ENCODE measurements around the gene ST13.

DNA sequence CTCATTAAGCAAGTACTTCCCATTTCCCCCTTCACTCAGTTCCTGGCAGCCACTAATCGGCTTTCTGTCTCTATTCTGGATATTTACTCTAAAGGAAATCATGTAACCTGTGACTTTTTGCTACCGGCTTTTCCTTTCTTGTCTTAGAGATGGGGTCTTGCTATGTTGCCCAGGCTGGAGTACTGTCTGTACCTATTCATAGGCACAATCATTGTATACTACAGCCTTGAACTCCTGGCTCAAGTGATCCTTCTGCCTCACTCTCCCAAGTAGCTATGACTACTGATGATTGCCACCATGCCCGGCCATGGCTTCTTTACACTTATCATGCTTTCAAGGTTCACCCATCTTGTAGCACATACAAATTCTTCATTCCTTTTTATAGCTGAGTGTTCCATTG lies 49.7 kb downstream of the ST13 start:
- TF ChIP-seq, protein P1, sequence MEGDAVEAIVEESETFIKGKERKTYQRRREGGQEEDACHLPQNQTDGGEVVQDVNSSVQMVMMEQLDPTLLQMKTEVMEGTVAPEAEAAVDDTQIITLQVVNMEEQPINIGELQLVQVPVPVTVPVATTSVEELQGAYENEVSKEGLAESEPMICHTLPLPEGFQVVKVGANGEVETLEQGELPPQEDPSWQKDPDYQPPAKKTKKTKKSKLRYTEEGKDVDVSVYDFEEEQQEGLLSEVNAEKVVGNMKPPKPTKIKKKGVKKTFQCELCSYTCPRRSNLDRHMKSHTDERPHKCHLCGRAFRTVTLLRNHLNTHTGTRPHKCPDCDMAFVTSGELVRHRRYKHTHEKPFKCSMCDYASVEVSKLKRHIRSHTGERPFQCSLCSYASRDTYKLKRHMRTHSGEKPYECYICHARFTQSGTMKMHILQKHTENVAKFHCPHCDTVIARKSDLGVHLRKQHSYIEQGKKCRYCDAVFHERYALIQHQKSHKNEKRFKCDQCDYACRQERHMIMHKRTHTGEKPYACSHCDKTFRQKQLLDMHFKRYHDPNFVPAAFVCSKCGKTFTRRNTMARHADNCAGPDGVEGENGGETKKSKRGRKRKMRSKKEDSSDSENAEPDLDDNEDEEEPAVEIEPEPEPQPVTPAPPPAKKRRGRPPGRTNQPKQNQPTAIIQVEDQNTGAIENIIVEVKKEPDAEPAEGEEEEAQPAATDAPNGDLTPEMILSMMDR (IDR thresholded peaks at IDR 0.05; ENCODE audit: low read depth, low read length, missing input control), result no peak
- TF ChIP-seq, protein P2, sequence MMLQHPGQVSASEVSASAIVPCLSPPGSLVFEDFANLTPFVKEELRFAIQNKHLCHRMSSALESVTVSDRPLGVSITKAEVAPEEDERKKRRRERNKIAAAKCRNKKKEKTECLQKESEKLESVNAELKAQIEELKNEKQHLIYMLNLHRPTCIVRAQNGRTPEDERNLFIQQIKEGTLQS (IDR thresholded peaks at IDR 0.05), result no peak
- no peak for TF ChIP-seq SP1 (IDR thresholded peaks at IDR 0.05)
- TF ChIP-seq, protein P3, sequence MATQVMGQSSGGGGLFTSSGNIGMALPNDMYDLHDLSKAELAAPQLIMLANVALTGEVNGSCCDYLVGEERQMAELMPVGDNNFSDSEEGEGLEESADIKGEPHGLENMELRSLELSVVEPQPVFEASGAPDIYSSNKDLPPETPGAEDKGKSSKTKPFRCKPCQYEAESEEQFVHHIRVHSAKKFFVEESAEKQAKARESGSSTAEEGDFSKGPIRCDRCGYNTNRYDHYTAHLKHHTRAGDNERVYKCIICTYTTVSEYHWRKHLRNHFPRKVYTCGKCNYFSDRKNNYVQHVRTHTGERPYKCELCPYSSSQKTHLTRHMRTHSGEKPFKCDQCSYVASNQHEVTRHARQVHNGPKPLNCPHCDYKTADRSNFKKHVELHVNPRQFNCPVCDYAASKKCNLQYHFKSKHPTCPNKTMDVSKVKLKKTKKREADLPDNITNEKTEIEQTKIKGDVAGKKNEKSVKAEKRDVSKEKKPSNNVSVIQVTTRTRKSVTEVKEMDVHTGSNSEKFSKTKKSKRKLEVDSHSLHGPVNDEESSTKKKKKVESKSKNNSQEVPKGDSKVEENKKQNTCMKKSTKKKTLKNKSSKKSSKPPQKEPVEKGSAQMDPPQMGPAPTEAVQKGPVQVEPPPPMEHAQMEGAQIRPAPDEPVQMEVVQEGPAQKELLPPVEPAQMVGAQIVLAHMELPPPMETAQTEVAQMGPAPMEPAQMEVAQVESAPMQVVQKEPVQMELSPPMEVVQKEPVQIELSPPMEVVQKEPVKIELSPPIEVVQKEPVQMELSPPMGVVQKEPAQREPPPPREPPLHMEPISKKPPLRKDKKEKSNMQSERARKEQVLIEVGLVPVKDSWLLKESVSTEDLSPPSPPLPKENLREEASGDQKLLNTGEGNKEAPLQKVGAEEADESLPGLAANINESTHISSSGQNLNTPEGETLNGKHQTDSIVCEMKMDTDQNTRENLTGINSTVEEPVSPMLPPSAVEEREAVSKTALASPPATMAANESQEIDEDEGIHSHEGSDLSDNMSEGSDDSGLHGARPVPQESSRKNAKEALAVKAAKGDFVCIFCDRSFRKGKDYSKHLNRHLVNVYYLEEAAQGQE (IDR thresholded peaks at IDR 0.05), result no peak
- TF ChIP-seq YY1 (IDR thresholded peaks at IDR 0.05), result no peak
- TF ChIP-seq, protein P4, sequence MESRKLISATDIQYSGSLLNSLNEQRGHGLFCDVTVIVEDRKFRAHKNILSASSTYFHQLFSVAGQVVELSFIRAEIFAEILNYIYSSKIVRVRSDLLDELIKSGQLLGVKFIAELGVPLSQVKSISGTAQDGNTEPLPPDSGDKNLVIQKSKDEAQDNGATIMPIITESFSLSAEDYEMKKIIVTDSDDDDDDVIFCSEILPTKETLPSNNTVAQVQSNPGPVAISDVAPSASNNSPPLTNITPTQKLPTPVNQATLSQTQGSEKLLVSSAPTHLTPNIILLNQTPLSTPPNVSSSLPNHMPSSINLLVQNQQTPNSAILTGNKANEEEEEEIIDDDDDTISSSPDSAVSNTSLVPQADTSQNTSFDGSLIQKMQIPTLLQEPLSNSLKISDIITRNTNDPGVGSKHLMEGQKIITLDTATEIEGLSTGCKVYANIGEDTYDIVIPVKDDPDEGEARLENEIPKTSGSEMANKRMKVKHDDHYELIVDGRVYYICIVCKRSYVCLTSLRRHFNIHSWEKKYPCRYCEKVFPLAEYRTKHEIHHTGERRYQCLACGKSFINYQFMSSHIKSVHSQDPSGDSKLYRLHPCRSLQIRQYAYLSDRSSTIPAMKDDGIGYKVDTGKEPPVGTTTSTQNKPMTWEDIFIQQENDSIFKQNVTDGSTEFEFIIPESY (IDR thresholded peaks at IDR 0.05), result no peak
- TF ChIP-seq TAF1 (conservative IDR thresholded peaks at IDR 0.05), result no peak
- TF ChIP-seq JUND (IDR thresholded peaks at IDR 0.05), result no peak
- no peak for TF ChIP-seq RXRA (IDR thresholded peaks at IDR 0.05)
- no peak for TF ChIP-seq GABPA (IDR thresholded peaks at IDR 0.05 in 1 of 2, conservative IDR thresholded peaks at IDR 0.05 in 1 of 2)
- no peak for TF ChIP-seq RAD21 (IDR thresholded peaks at IDR 0.05)
